ENCODE measurements around the gene FHDC1.

Gene FHDC1

DNA sequence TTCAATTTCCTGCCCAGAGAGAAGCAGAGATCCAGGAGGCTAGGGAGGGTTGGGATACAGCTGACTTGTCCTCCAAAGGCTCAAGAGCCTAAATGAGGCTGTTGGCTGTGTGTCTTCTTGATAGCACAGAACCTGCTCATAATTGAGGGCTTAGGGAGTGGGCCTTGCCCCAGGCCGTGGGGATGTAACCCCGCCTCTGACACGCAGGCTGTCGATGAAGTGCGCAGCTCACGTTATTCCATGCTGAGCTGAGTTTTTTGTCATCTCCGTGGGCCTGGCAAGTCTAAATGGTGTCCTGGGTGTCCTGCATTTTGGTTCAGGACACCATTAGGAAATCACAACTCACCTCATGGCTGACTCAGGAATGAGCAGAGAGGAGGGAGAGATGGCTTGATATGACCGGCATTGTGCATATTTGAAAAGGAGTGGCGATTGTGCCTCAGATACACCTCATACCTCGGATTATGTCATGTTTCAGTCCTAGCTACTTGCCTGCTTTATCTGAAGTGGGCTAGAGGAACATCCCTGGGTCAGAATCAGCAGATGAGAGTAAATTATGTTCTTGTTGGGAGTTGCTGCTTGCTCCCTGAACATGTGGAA, 43.7 kb downstream of the FHDC1 start:
- Histone ChIP-seq H3K9ac (ENCODE audit: low read length) (no peak overlapping the region), H3K36me3 (ENCODE audit: control insufficient read depth, insufficient read depth, low read length) (no peaks in the 10 kb centered on the region), H3K27ac (ENCODE audit: low read depth, low read length) (no peak overlapping the region), H3K4me3 (ENCODE audit: low read length) (no peak overlapping the region), H3K27me3 (ENCODE audit: control insufficient read depth, insufficient read depth, low read length) (no peaks in the 10 kb centered on the region), H3K4me1 (ENCODE audit: control insufficient read depth, insufficient read depth, low read length) (no peaks in the 10 kb centered on the region)

- Histone ChIP-seq H3K4me1 (ENCODE audit: control insufficient read depth, insufficient read depth, low read length) (no peaks in the 10 kb centered on the region), H3K4me3 (ENCODE audit: low read length) (no peak overlapping the region), H3K27me3 (ENCODE audit: control insufficient read depth, insufficient read depth, low read length) (no peaks in the 10 kb centered on the region), H3K9ac (ENCODE audit: low read length) (no peak overlapping the region), H3K36me3 (ENCODE audit: control insufficient read depth, insufficient read depth, low read length) (no peaks in the 10 kb centered on the region), H3K27ac (ENCODE audit: low read depth, low read length) (no peak overlapping the region)
These were observed 45.2 kb downstream of the FHDC1 start for GRCh38 chr4:152981278-152981677.

DNA sequence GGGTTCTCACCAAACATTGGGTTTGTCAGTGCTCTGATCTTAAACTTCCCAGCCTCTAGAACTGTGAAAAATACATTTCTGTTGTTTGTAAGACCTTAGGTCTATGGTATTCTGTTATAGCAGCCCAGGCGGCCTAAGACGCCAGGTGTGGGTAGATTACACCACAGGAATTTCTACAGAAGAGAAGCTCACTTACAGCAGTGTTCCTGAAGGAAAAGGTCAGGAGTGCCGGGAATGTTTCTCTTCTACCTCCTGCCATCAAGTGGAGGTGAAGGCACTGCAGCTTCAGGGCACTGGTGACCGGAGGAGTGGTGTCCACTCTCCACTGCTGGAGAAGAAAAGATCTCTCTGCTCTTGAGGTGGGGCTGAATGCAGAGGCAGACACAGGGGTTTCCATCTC, 45.7 kb downstream of the FHDC1 start:
- H3K9ac ChIP-seq (ENCODE audit: low read length), result no peak overlapping the region
- H3K27me3 ChIP-seq (ENCODE audit: control insufficient read depth, insufficient read depth, low read length), result no peaks in the 10 kb centered on the region
- no peaks in the 10 kb centered on the region for H3K4me1 ChIP-seq (ENCODE audit: control insufficient read depth, insufficient read depth, low read length)
- no peak overlapping the region for H3K4me3 ChIP-seq (ENCODE audit: low read length)
- no peaks in the 10 kb centered on the region for H3K36me3 ChIP-seq (ENCODE audit: control insufficient read depth, insufficient read depth, low read length)
- H3K27ac ChIP-seq (ENCODE audit: low read depth, low read length), result no peak overlapping the region

DNA sequence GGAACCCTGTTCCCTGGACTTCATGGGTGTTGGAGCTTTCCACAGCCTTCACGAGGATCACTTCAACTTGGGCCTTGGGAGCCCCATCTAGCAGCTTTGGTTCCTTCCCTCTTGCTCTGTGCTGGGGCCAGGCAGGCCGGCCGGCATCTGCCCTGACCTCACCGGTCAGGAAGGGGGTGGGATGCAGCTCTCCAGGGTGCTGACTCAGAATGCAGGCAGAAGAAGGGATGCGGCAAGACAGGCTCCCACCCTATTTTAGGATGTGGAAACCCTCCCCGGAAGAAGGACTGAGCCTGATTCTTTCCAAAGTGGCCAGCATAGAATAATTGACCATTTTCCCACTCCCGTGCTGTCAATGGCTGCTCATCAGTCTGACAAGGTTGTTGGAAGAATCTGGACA, 47.1 kb downstream of the FHDC1 start:
- Histone ChIP-seq H3K36me3 (ENCODE audit: control insufficient read depth, insufficient read depth, low read length) (no peaks in the 10 kb centered on the region), H3K4me1 (ENCODE audit: control insufficient read depth, insufficient read depth, low read length) (no peaks in the 10 kb centered on the region), H3K4me3 (ENCODE audit: low read length) (no peak overlapping the region), H3K27ac (ENCODE audit: low read depth, low read length) (no peak overlapping the region), H3K9ac (ENCODE audit: low read length) (no peak overlapping the region), H3K27me3 (ENCODE audit: control insufficient read depth, insufficient read depth, low read length) (no peaks in the 10 kb centered on the region)

DNA sequence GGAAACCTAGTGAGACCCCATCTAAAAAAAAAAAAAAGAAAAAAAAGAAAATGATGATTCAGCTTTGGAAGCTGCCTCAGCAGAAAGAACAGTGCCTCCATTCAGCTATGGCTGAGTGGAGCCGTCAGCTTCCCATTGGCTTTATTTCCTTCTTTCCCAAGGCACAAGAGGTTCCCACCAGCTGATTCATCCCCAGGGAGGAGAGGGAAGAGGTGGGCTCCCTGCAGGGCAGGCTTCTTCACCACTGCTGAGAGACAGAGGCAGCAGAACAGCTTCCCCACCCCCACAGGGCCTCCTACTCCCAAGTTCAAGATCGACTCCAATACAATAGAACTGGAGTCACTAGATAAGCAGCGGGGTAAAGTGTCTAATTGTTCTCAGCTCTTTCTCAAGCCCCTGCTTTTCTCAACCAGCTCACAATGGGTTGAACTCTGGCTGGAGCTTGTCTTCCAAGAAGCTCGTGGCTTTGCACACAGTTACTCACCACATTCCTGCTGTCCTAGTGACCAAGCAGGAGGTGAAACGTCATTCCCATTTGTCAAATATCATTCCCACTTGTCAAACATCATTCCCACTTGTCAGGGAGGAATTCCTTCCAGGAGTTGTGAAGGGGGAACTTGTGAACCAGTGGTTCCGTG, 47.8 kb downstream of the FHDC1 start:
- H3K27me3 ChIP-seq (ENCODE audit: control insufficient read depth, insufficient read depth, low read length), result no peaks in the 10 kb centered on the region
- no peaks in the 10 kb centered on the region for H3K4me1 ChIP-seq (ENCODE audit: control insufficient read depth, insufficient read depth, low read length)
- no peak overlapping the region for H3K9ac ChIP-seq (ENCODE audit: low read length)
- no peak overlapping the region for H3K4me3 ChIP-seq (ENCODE audit: low read length)
- no peak overlapping the region for H3K27ac ChIP-seq (ENCODE audit: low read depth, low read length)
- H3K36me3 ChIP-seq (ENCODE audit: control insufficient read depth, insufficient read depth, low read length), result no peaks in the 10 kb centered on the region

DNA sequence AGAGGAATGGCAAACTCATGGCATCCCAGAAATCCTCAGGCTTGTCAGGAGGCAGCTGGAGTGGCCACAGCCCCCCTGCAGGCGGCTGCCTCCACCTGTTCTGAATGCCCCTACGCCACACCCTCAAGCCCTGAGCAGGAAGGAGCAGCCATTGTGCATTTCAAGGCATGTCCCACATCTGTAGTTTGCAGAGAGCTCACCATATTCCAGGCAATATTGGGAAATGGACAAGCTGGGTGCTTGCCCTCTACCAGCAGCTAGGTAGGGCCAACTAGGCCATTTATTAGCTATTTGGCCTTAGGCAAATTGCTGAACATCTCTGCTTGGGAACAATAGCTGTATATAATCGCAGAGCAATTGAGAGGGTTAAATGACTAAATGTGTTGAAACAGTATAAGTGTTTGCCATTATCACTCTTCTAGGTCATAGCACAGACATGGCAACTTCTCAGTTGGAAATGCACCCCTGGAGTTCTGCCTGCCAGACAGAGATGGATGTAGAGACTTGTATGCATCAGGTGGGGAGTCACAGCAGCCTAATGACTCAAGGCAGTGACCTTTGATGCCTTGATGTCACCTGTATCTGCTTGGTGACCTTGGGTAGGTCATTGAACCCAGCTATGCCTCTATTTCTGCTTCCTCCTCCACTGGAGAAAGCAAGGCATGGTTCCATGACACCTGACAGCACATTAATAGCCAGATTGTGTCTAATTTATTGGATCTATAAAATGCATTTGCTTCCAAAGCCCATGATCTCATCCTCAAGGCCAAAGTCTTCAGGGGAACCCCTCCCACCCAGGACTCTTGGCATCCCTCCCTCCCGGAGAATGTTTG, 52.8 kb downstream of the FHDC1 start:
- H3K4me1 ChIP-seq (ENCODE audit: control insufficient read depth, insufficient read depth, low read length), result no peaks in the 10 kb centered on the region
- no peak overlapping the region for H3K27ac ChIP-seq (ENCODE audit: low read depth, low read length)
- H3K4me3 ChIP-seq (ENCODE audit: low read length), result no peak overlapping the region
- no peaks in the 10 kb centered on the region for H3K27me3 ChIP-seq (ENCODE audit: control insufficient read depth, insufficient read depth, low read length)
- no peaks in the 10 kb centered on the region for H3K36me3 ChIP-seq (ENCODE audit: control insufficient read depth, insufficient read depth, low read length)
- H3K9ac ChIP-seq (ENCODE audit: low read length), result no peak overlapping the region

DNA sequence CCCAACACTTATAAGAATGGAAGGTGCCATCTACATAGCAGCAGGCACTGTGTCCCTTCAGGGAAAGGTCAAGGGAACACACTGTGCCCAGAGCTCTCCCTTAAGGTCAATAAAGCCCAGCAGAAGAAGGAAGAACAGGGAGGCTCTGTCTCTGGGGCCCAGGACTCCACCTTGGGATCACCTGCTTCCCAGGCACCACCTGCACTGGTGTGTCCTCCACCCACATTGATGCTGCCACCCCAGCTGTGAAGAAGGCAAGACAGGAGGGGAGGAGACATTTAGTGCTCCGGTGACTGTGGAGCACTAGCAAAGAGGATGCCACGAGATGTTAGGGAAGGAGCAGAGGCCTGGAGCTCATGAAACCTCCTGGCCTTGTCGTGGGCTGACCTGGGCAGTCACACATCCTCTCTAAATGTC, 53.4 kb downstream of the FHDC1 start:
- Histone ChIP-seq H3K36me3 (ENCODE audit: control insufficient read depth, insufficient read depth, low read length) (no peaks in the 10 kb centered on the region), H3K4me1 (ENCODE audit: control insufficient read depth, insufficient read depth, low read length) (no peaks in the 10 kb centered on the region), H3K27ac (ENCODE audit: low read depth, low read length) (no peak overlapping the region), H3K9ac (ENCODE audit: low read length) (no peak overlapping the region), H3K27me3 (ENCODE audit: control insufficient read depth, insufficient read depth, low read length) (no peaks in the 10 kb centered on the region), H3K4me3 (ENCODE audit: low read length) (no peak overlapping the region)

DNA sequence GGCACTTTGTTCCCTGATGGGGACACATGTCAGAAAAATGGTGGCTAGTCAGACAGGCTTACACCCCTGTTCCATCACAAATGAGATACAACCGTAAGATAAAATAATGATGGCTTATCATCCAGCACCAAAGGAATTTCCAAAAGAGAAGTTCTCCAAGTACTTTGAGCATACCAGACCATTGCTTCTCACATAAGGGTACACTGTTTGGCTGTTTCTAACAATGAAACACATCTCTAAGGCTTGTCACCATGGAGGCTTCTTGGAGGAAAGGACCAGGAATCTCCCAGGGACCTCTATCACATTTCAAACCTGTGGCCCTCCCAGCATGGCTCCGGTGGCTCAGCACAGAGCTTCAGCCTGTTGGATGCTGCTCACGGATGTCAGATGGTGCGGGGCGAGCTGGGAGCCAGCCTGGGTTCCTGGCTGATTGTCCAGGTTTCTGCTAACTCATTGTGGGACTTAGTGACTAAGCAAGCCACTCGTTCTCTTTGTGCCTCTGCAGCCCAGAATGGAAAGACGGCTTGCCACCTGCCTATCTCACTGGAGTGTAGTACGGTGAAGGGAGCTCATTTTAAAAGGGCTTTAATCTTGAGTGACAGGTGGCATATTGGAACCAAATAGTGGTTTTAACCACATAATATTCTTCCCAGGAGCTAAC, 54.5 kb downstream of the FHDC1 start:
- H3K27ac ChIP-seq (ENCODE audit: low read depth, low read length), result no peak overlapping the region
- no peak overlapping the region for H3K4me3 ChIP-seq (ENCODE audit: low read length)
- no peaks in the 10 kb centered on the region for H3K27me3 ChIP-seq (ENCODE audit: control insufficient read depth, insufficient read depth, low read length)

GRCh38 chr4:152991398-152991797, 55.3 kb downstream of the FHDC1 start:
- H3K27ac ChIP-seq (ENCODE audit: low read depth, low read length), result no peak overlapping the region
- no peaks in the 10 kb centered on the region for H3K36me3 ChIP-seq (ENCODE audit: control insufficient read depth, insufficient read depth, low read length)
- no peaks in the 10 kb centered on the region for H3K27me3 ChIP-seq (ENCODE audit: control insufficient read depth, insufficient read depth, low read length)
- no peaks in the 10 kb centered on the region for H3K4me1 ChIP-seq (ENCODE audit: control insufficient read depth, insufficient read depth, low read length)
- H3K9ac ChIP-seq (ENCODE audit: low read length), result no peak overlapping the region
- H3K4me3 ChIP-seq (ENCODE audit: low read length), result no peak overlapping the region

More for the DNA sequence above, 54.5 kb downstream of the FHDC1 start:
- no peak overlapping the region for H3K9ac ChIP-seq (ENCODE audit: low read length)
- H3K36me3 ChIP-seq (ENCODE audit: control insufficient read depth, insufficient read depth, low read length), result no peaks in the 10 kb centered on the region
- H3K4me1 ChIP-seq (ENCODE audit: control insufficient read depth, insufficient read depth, low read length), result no peaks in the 10 kb centered on the region

GRCh38 chr4:152992027-152992426, 55.9 kb downstream of the FHDC1 start:
- H3K9ac ChIP-seq (ENCODE audit: low read length), result no peak overlapping the region
- H3K4me3 ChIP-seq (ENCODE audit: low read length), result no peak overlapping the region
- H3K27me3 ChIP-seq (ENCODE audit: control insufficient read depth, insufficient read depth, low read length), result no peaks in the 10 kb centered on the region
- no peak overlapping the region for H3K27ac ChIP-seq (ENCODE audit: low read depth, low read length)
- H3K36me3 ChIP-seq (ENCODE audit: control insufficient read depth, insufficient read depth, low read length), result no peaks in the 10 kb centered on the region
- H3K4me1 ChIP-seq (ENCODE audit: control insufficient read depth, insufficient read depth, low read length), result no peaks in the 10 kb centered on the region

DNA sequence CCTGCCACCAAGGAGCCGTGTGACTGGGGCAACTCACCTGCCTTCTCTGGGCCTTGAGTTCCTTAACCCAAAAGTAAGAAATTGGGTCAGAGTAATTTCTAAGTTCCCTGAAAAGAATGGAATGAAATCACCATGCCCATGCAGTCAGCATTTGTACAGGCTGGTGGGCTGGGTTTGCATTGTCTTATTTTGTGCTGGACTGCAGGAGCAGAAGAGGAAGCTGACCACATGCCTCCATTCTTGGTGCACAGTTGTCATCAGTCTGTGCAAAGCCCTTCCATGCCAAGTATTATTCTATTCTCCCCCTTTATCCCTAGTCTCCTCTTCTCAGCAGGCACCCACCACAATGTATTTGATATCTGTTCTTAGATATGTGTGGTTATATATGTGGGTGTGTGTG, 56.3 kb downstream of the FHDC1 start:
- Histone ChIP-seq H3K4me1 (ENCODE audit: control insufficient read depth, insufficient read depth, low read length) (no peaks in the 10 kb centered on the region), H3K36me3 (ENCODE audit: control insufficient read depth, insufficient read depth, low read length) (no peaks in the 10 kb centered on the region), H3K27me3 (ENCODE audit: control insufficient read depth, insufficient read depth, low read length) (no peaks in the 10 kb centered on the region), H3K9ac (ENCODE audit: low read length) (no peak overlapping the region), H3K4me3 (ENCODE audit: low read length) (no peak overlapping the region), H3K27ac (ENCODE audit: low read depth, low read length) (no peak overlapping the region)

DNA sequence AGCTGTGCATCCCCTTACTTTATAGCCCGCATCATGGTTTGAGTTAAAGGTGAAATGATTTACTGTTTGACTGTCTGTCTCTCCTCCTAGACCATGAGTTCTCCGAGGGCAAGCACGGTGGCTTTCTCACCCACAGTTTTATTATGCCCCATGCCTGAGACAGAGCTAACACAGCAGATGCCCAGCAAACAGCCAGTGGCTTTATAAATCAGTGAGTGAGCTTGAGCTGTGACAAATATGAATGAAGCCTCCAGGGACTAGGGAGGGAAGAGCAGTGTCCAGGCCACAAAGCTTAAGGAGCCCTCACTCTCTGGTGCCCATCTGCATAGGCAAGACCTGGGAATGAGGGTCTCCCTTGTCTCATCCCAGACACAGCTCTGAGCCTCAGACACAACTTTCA, 57.9 kb downstream of the FHDC1 start:
- Histone ChIP-seq H3K9ac (ENCODE audit: low read length) (no peak overlapping the region), H3K36me3 (ENCODE audit: control insufficient read depth, insufficient read depth, low read length) (no peaks in the 10 kb centered on the region), H3K27ac (ENCODE audit: low read depth, low read length) (no peak overlapping the region), H3K4me3 (ENCODE audit: low read length) (no peak overlapping the region), H3K4me1 (ENCODE audit: control insufficient read depth, insufficient read depth, low read length) (no peaks in the 10 kb centered on the region), H3K27me3 (ENCODE audit: control insufficient read depth, insufficient read depth, low read length) (no peaks in the 10 kb centered on the region)
